SJCRH30 (cell line): Measurements from ENCODE around the gene HAPSTR1. TPM values are rescaled to one million over a fixed set of nuclear protein-coding genes. Genes with fewer than 3 reads are reported as not detected.
"Not testable (repeated sequence)": the region's sequence is repeated elsewhere in the genome, so short reads cannot be mapped to it uniquely, and the experiment has no call there.

Experiments
- DNase-seq, 2 experiments: peaks; one replicate each; pipeline ENCODE4 v3.0.0-alpha.2; 2015 to 2020
- H3K27ac ChIP-seq: fragments of 250-450 bp; sonication (Bioruptor Pico); 2 replicates; pipeline ENCODE4 v1.5.1; 2020; ENCODE audit warnings: mild to moderate bottlenecking, moderate library complexity
- H3K27me3 ChIP-seq: fragments of 250-450 bp; sonication (Bioruptor Pico); 2 replicates; pipeline ENCODE4 v1.5.1; 2020; ENCODE audit warnings: mild to moderate bottlenecking, moderate library complexity
- H3K36me3 ChIP-seq: fragments of 250-450 bp; sonication (Bioruptor Pico); 2 replicates; pipeline ENCODE4 v1.5.1; 2020; ENCODE audit warnings: mild to moderate bottlenecking, moderate library complexity
- H3K4me1 ChIP-seq: fragments of 250-450 bp; sonication (Bioruptor Pico); 2 replicates; pipeline ENCODE4 v1.5.1; 2020; ENCODE audit warnings: mild to moderate bottlenecking, moderate library complexity
- H3K4me3 ChIP-seq: fragments of 250-450 bp; sonication (Bioruptor Pico); 2 replicates; pipeline ENCODE4 v1.5.1; 2020; ENCODE audit warnings: mild to moderate bottlenecking, moderate library complexity
- H3K9me3 ChIP-seq: fragments of 250-450 bp; sonication (Bioruptor Pico); replicated peaks from 2 replicates; pipeline ENCODE4 v1.5.1; 2020; ENCODE audit warnings: mild to moderate bottlenecking, moderate library complexity
- total RNA-seq: library from RNA; depleted of rRNA; stranded (reverse); fragments of >200 nt; shearing (Covaris generic); gene quantifications from 2 replicates; pipeline ENCODE4 v1.2.3, GENCODE V29; 2014

HAPSTR1 gene
- total RNA-seq, 1 experiment from 2014 or later, result 59.3 TPM

GRCh38 chr16:9056061-9056460 is 35.4 kb upstream of the HAPSTR1 start:
- H3K4me1 ChIP-seq, result peaks cover 4% of the 10 kb centered on the region; the same call in 1 of the 2 replicates
- no peak overlapping the region for H3K27ac ChIP-seq
- no peaks in the 10 kb centered on the region for H3K9me3 ChIP-seq
- H3K27me3 ChIP-seq, result no peaks in the 10 kb centered on the region
- no peak overlapping the region for H3K4me3 ChIP-seq
- H3K36me3 ChIP-seq, result no peaks in the 10 kb centered on the region
- no peak for DNase-seq

GRCh38 chr16:9058211-9058610 is 33.2 kb upstream of the HAPSTR1 start:
- Histone ChIP-seq H3K27me3 (no peaks in the 10 kb centered on the region), H3K4me1 (peaks cover 4% of the 10 kb centered on the region; the same call in 1 of the 2 replicates), H3K27ac (no peak overlapping the region), H3K36me3 (no peaks in the 10 kb centered on the region), H3K4me3 (no peak overlapping the region), H3K9me3 (no peaks in the 10 kb centered on the region)
- DNase-seq, result no peak

DNA sequence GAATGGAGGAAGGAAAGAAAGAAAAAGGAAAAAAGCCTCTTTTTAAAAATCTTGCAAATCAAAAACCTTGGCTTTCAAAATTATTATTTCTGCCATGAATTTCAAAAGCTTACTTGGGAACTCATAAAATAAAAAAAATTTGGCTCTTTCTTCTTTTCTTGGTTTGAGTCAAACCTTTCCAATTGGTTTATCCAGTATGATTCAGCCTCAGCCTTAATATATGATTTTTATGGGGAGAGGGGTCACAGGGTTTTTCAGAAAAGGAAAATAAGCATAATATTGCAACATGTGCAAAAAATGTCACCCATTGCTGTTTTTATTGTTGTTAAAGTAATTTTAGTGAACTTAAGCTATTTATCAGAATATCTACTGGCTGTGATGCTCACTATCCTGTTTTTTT is 31.2 kb upstream of the HAPSTR1 start:
- no peak for DNase-seq
- no peaks in the 10 kb centered on the region for H3K4me1 ChIP-seq
- no peaks in the 10 kb centered on the region for H3K27me3 ChIP-seq
- H3K4me3 ChIP-seq, result no peak overlapping the region
- no peaks in the 10 kb centered on the region for H3K36me3 ChIP-seq
- no peaks in the 10 kb centered on the region for H3K9me3 ChIP-seq
- H3K27ac ChIP-seq, result no peak overlapping the region

DNA sequence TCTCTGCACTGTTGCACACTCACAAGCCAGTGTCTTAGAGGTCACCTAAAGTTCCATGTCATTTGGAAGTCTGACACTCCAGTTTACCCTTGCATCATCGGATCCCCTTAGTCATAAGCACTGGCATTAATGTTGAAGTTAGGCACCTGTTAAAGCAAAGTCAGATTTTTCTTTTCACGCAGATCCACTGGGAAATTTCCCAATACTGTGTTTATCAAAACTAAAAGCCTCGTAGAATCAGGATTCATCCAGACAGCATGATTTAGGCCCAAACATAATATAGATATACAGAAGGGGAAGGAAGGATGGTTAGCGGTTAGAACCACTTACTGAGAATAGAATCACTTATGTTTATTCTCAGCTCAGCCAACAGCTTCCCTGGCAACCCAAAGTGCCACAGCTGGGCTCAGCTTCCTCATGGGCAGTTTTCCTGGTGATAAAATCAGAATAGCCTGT is 30.1 kb upstream of the HAPSTR1 start:
- H3K4me1 ChIP-seq, result no peaks in the 10 kb centered on the region
- H3K27ac ChIP-seq, result no peak overlapping the region
- H3K27me3 ChIP-seq, result no peaks in the 10 kb centered on the region
- H3K36me3 ChIP-seq, result no peaks in the 10 kb centered on the region
- no peak overlapping the region for H3K4me3 ChIP-seq
- H3K9me3 ChIP-seq, result no peaks in the 10 kb centered on the region
- no peak for DNase-seq

GRCh38 chr16:9062301-9062700 is 29.1 kb upstream of the HAPSTR1 start:
- no peak overlapping the region for H3K4me3 ChIP-seq

GRCh38 chr16:9065077-9065476 is 26.4 kb upstream of the HAPSTR1 start:
- H3K9me3 ChIP-seq, result no peaks in the 10 kb centered on the region
- no peaks in the 10 kb centered on the region for H3K4me1 ChIP-seq
- no peaks in the 10 kb centered on the region for H3K27me3 ChIP-seq
- H3K36me3 ChIP-seq, result no peaks in the 10 kb centered on the region
- DNase-seq, result no peak
- H3K27ac ChIP-seq, result no peak overlapping the region
- H3K4me3 ChIP-seq, result no peak overlapping the region

More at GRCh38 chr16:9062301-9062700, 29.1 kb upstream of the HAPSTR1 start:
- Histone ChIP-seq H3K4me1 (no peaks in the 10 kb centered on the region), H3K27me3 (no peaks in the 10 kb centered on the region), H3K27ac (no peak overlapping the region), H3K36me3 (no peaks in the 10 kb centered on the region), H3K9me3 (no peaks in the 10 kb centered on the region)
- DNase-seq, result no peak

DNA sequence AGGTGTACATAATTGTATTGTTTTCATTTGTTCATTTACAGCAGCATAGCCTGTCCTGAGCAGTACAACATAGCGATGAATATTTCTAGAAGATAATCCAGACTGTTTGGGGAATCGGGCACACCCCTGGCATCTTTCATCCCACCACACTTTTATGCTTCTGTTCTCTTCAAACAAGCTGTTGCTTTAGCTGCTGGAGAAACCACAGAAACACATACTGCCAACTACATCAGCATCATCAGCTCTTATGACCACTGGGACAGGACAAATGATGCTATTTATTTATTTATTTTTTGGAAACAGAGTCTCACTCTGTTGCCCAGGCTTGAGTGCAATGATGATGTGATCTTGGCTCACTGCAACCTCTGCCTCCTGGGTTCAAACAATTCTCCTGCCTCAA is 22.6 kb upstream of the HAPSTR1 start:
- no peaks in the 10 kb centered on the region for H3K36me3 ChIP-seq
- H3K27ac ChIP-seq, result no peak overlapping the region
- no peaks in the 10 kb centered on the region for H3K9me3 ChIP-seq
- no peak for DNase-seq
- H3K4me3 ChIP-seq, result no peak overlapping the region
- no peaks in the 10 kb centered on the region for H3K4me1 ChIP-seq
- no peaks in the 10 kb centered on the region for H3K27me3 ChIP-seq

DNA sequence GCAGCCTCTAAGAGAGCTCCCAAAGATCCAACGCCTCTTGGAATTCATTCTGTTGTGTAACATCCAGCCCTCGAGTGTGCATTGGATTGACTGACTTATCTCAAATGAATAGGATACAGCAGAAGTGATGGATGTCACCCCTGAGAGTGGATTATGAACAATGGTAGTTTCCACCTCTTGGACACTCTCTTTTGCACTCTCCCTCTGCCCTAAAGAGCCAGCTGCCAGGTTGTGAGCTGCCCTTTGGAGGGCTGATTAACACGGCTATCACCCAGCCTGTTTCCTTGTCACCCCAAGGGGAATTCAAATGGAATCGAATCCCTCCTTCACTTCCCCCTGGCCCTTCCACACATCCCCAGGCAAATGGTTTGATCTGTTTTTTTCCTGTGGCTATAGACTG is 21.2 kb upstream of the HAPSTR1 start:
- Histone ChIP-seq H3K36me3 (no peaks in the 10 kb centered on the region), H3K4me3 (no peak overlapping the region), H3K4me1 (no peaks in the 10 kb centered on the region), H3K9me3 (no peaks in the 10 kb centered on the region), H3K27ac (no peak overlapping the region), H3K27me3 (no peaks in the 10 kb centered on the region)
- DNase-seq, result no peak

DNA sequence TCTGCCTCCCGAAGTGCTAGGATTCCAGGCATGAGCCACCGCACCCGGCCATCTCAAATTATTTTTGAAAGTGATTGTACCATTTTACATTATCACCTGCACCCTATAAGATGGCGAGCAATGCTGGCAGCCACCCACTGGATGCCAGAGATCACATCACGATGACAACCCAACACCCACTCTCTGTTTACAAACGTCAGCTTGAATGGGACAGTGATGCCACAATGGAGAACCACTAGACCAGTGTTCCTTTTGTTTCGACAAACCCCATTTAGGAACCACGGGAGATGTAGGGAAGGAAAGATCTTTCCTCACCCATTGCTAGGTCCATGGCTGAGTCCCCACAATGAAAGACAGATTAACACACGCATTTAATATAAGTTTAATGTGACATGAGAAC is 20.1 kb upstream of the HAPSTR1 start:
- H3K9me3 ChIP-seq, result no peaks in the 10 kb centered on the region
- DNase-seq, result no peak
- H3K36me3 ChIP-seq, result no peaks in the 10 kb centered on the region
- no peaks in the 10 kb centered on the region for H3K4me1 ChIP-seq
- H3K27ac ChIP-seq, result no peak overlapping the region
- H3K4me3 ChIP-seq, result no peak overlapping the region
- H3K27me3 ChIP-seq, result no peaks in the 10 kb centered on the region

DNA sequence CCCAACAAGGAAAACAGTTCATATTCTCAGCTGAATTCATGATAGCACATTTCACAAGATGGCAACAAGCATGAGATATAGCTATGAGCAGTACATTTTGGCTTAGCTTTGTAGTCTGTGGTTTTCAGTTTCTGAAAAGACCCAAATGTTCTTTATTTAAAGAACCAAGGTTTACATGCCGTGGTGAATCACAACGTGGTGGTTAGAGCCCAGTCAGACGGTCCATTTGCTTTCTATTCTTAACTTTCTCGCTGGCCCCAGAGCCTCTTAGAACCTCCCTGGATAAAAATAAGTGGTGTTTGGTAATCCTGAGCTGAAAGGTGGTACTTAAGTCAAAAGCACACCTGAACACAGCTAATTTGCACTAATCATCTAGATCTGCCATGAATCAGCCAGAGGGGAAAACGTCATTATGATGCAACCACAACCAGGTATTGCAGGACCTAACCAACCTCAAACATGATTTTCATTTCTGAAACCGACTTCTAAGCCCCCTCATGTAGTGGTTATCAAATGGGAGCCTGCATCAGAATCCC is 18.6 kb upstream of the HAPSTR1 start:
- DNase-seq, result no peak
- no peaks in the 10 kb centered on the region for H3K4me1 ChIP-seq
- no peaks in the 10 kb centered on the region for H3K9me3 ChIP-seq
- no peak overlapping the region for H3K4me3 ChIP-seq
- H3K36me3 ChIP-seq, result no peaks in the 10 kb centered on the region
- no peak overlapping the region for H3K27ac ChIP-seq
- H3K27me3 ChIP-seq, result no peaks in the 10 kb centered on the region

- Histone ChIP-seq H3K4me3 (no peak overlapping the region), H3K36me3 (no peaks in the 10 kb centered on the region), H3K4me1 (peaks cover 4% of the 10 kb centered on the region; the same call in 1 of the 2 replicates), H3K9me3 (peaks cover 8% of the 10 kb centered on the region; the same call in 1 of the 2 replicates), H3K27me3 (no peaks in the 10 kb centered on the region), H3K27ac (no peak overlapping the region)
- no peak for DNase-seq
Observed at GRCh38 chr16:9075299-9076071, 16.0 kb upstream of the HAPSTR1 start.

DNA sequence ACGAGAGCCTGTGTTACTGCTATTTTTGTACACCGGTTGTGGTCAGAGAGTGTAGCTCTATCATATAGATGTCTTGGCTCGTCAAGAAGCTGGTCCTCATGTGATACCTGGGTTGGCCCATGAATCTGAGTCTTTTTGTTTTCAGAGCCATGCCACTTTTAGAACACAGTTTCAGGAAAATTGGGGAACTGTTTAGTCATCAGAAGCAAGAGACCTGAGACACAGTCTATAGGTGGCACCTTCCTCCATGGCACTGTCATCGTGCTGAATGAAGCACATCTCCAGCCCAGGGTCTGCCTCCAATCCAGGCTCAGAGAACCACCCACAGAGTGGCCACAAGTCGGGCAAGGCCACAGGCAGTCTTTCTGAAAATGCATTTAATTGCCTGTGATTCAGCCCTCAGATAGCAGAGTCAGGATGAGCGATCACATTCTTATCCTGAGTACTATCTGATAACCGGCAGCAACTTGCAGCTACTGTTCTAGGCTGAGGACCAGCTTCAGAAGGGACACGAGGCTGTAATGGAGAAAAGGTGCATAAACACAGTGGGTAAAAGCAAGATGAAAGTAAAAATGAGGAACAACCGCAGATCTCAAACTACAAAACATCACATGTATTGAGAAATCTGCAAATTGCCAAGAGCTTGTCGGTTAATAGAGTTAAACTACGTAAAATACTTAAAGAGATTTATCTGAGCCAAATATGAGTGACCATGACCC is 14.2 kb upstream of the HAPSTR1 start:
- peaks cover 4% of the 10 kb centered on the region; the same call in 1 of the 2 replicates for H3K4me1 ChIP-seq
- no peaks in the 10 kb centered on the region for H3K36me3 ChIP-seq
- H3K9me3 ChIP-seq, result peaks cover 8% of the 10 kb centered on the region; the same call in 1 of the 2 replicates
- DNase-seq, result no peak
- H3K27me3 ChIP-seq, result no peaks in the 10 kb centered on the region
- no peak overlapping the region for H3K4me3 ChIP-seq
- H3K27ac ChIP-seq, result no peak overlapping the region

DNA sequence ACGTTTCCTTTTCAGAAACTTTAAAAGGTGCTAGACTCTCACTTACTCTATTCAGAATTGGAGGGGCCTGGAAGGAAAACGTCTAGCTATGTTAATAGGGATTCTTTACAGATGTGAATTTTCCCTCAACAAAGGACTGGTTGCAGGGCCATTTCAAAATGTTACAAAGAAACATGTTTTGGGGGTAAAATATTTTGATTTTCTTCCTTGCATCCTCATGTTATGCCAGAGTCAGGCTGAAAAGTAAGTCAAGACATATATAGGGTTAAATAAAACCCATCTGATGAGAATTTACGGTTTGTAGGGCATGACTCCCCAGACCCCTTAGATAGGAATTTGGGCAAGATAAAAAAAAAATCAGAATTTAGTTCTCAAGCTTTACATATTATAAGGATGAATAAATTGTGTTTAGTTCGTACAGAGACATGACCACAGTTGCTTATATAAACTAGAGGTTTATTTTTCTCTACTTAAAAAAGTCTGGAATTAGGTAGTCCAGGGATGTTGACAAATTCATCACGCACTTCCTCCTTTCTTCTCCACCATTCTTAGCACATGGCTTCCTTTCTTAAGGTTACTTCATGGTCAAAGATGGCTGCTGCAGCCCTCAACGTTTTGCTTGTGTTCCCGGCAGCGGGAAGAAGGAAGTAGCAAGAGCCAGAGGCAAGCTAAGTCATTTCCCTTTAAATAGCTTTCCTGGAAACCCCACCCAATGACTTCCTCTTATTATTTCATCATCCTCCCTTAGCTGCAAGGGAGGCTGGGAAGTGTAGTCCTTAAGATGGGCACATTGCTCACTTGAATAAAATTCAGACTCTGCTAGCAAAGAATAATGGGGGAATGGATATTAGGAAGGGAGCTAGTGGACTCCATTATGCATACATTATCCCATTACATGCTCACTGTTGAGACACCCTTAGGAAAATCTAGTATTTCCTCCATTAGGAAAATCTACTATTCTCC is 12.7 kb upstream of the HAPSTR1 start:
- DNase-seq, result peak; percentile 45 to 73
- H3K9me3 ChIP-seq, H3K36me3 ChIP-seq, H3K4me3 ChIP-seq, H3K27me3 ChIP-seq, H3K4me1 ChIP-seq: not testable (repeated sequence)
- H3K27ac ChIP-seq, result peak overlapping the region; percentile 15; the same call in 1 of the 2 replicates

GRCh38 chr16:9079430-9079812 is 12.0 kb upstream of the HAPSTR1 start:
- DNase-seq, result no peak
- Histone ChIP-seq H3K9me3 (peaks cover 8% of the 10 kb centered on the region; the same call in 1 of the 2 replicates), H3K36me3 (no peaks in the 10 kb centered on the region), H3K4me3 (no peak overlapping the region), H3K4me1 (peaks cover 4% of the 10 kb centered on the region; the same call in 1 of the 2 replicates), H3K27me3 (no peaks in the 10 kb centered on the region), H3K27ac (no peak overlapping the region)
